Measurements from ENCODE around the gene PCGF2.

PCGF2 gene

GRCh38 chr17:38701504-38702165 lies 46.5 kb downstream of the PCGF2 start:
- peaks cover 7% of the 10 kb centered on the region for H4K20me1 ChIP-seq
- TF ChIP-seq Cebpa-rat (IDR thresholded peaks at IDR 0.05) = no peak
- no peaks in the 10 kb centered on the region for H3K9me3 ChIP-seq
- H3K4me2 ChIP-seq = peak overlapping the region; percentile 94
- H3K27me3 ChIP-seq = no peaks in the 10 kb centered on the region
- peak overlapping the region; percentile 99 for H3K9ac ChIP-seq
- no peaks in the 10 kb centered on the region for H3K36me3 ChIP-seq
- H3K27ac ChIP-seq = peak overlapping the region; percentile 99
- H3K4me3 ChIP-seq = peak overlapping the region; percentile 97
- H3K4me1 ChIP-seq = peaks cover 38% of the 10 kb centered on the region

- Histone ChIP-seq H3K9ac (no peak overlapping the region), H3K4me3 (no peak overlapping the region), H3K27ac (no peak overlapping the region), H3K9me3 (no peaks in the 10 kb centered on the region), H3K4me1 (peaks cover 50% of the 10 kb centered on the region), H3K27me3 (no peaks in the 10 kb centered on the region), H3K36me3 (no peaks in the 10 kb centered on the region), H3K4me2 (no peak overlapping the region), H4K20me1 (no peaks in the 10 kb centered on the region)
- TF ChIP-seq Cebpa-rat (IDR thresholded peaks at IDR 0.05) = no peak
Observed at GRCh38 chr17:38698760-38699159, 49.4 kb downstream of the PCGF2 start.

- H3K4me2 ChIP-seq = 0 out of 2 replicates have a peak overlapping the region, but pooled peaks have one; percentile 27
Observed at GRCh38 chr17:38697061-38697820, 50.9 kb downstream of the PCGF2 start.

GRCh38 chr17:38693700-38694329 lies 54.3 kb downstream of the PCGF2 start:
- TF ChIP-seq Cebpa-rat (IDR thresholded peaks at IDR 0.05) = no peak
- Histone ChIP-seq H3K27me3 (no peaks in the 10 kb centered on the region), H3K36me3 (no peaks in the 10 kb centered on the region), H3K27ac (no peak overlapping the region), H3K4me3 (no peak overlapping the region), H3K9me3 (no peaks in the 10 kb centered on the region), H3K4me1 (peaks cover 36% of the 10 kb centered on the region), H3K4me2 (no peak overlapping the region), H4K20me1 (no peaks in the 10 kb centered on the region), H3K9ac (no peak overlapping the region)

More at GRCh38 chr17:38697061-38697820, 50.9 kb downstream of the PCGF2 start:
- H4K20me1 ChIP-seq = no peaks in the 10 kb centered on the region
- no peak overlapping the region for H3K4me3 ChIP-seq
- no peak for TF ChIP-seq Cebpa-rat (IDR thresholded peaks at IDR 0.05)
- H3K4me1 ChIP-seq = peaks cover 39% of the 10 kb centered on the region
- no peaks in the 10 kb centered on the region for H3K27me3 ChIP-seq
- no peak overlapping the region for H3K9ac ChIP-seq
- no peaks in the 10 kb centered on the region for H3K9me3 ChIP-seq
- H3K27ac ChIP-seq = no peak overlapping the region
- no peaks in the 10 kb centered on the region for H3K36me3 ChIP-seq

DNA sequence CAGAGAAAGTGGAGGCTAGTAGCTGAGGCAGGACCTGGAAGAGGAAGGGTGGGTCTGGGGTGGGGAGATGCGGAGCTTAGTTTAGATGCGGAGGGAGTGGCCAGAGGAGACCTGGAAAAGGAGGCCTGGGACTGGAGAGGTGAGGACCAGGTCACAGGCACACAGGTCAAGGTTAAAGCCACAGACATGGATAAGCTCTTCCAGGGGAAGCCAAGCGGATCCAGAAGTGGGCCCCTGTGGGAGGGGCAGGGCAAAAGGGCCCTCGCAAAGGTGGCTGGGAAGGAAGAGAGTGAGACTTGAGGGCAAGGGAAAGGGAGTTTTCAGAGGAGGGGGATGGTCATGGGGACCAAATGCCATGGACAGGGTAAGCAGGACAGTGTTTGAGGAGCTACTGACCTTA lies 57.0 kb downstream of the PCGF2 start:
- no peak overlapping the region for H3K9ac ChIP-seq
- no peaks in the 10 kb centered on the region for H3K9me3 ChIP-seq
- H3K4me2 ChIP-seq = peak overlapping the region; percentile 43
- H3K4me3 ChIP-seq = no peak overlapping the region
- H3K4me1 ChIP-seq = peaks cover 21% of the 10 kb centered on the region
- TF ChIP-seq Cebpa-rat (IDR thresholded peaks at IDR 0.05) = no peak
- H3K27ac ChIP-seq = no peak overlapping the region
- H3K27me3 ChIP-seq = no peaks in the 10 kb centered on the region
- no peaks in the 10 kb centered on the region for H4K20me1 ChIP-seq
- no peaks in the 10 kb centered on the region for H3K36me3 ChIP-seq

DNA sequence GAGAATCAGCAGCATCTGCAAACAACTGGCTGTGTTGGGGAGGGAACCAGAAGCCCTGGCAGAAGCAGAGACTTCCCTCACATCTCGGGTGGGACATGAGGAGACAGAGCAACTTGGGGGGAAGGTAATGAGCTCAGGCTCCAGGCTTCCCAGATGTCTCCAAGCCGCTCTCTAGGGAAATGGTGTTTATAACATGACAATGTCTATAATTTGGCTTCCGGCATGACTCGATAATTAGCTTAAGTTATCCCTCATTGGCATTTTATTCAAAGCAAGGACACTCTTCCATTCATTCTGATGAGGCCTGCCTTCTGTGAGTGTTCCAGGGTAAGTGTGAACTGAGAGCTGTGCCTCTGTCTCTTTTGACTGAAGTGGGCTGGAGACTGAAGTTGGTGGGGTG lies 57.8 kb downstream of the PCGF2 start:
- no peak overlapping the region for H3K27ac ChIP-seq
- H3K4me3 ChIP-seq = no peak overlapping the region
- no peak for TF ChIP-seq Cebpa-rat (IDR thresholded peaks at IDR 0.05)
- H3K9ac ChIP-seq = no peak overlapping the region
- no peak overlapping the region for H3K4me2 ChIP-seq
- no peaks in the 10 kb centered on the region for H3K27me3 ChIP-seq
- no peaks in the 10 kb centered on the region for H4K20me1 ChIP-seq
- no peaks in the 10 kb centered on the region for H3K9me3 ChIP-seq
- peaks cover 14% of the 10 kb centered on the region for H3K4me1 ChIP-seq
- H3K36me3 ChIP-seq = no peaks in the 10 kb centered on the region

DNA sequence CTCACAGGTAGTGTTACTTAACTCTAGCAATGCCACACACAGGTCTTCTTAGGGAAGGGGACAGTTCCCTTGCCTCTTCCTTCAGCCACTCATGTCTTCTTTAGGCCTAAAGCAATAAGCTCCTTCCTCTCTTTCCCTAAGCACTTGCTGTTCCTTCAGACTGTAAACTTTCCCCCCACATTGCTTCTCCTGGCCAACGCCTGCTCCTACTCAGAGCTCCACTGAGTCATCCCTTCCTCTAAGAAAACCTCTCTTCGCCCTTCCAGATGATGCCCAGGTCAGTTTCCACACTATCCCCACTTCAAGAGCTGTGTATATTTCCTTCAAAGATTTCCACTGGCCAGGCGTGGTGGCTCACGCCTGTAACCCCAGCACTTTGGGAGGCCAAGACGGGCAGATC lies 60.9 kb downstream of the PCGF2 start:
- H3K4me1 ChIP-seq = peaks cover 13% of the 10 kb centered on the region
- H3K27ac ChIP-seq = no peak overlapping the region
- H3K9me3 ChIP-seq = no peaks in the 10 kb centered on the region
- no peaks in the 10 kb centered on the region for H3K36me3 ChIP-seq
- H3K27me3 ChIP-seq = no peaks in the 10 kb centered on the region
- no peak overlapping the region for H3K4me3 ChIP-seq
- no peak overlapping the region for H3K9ac ChIP-seq
- TF ChIP-seq Cebpa-rat (IDR thresholded peaks at IDR 0.05) = no peak
- no peaks in the 10 kb centered on the region for H4K20me1 ChIP-seq
- H3K4me2 ChIP-seq = no peak overlapping the region

DNA sequence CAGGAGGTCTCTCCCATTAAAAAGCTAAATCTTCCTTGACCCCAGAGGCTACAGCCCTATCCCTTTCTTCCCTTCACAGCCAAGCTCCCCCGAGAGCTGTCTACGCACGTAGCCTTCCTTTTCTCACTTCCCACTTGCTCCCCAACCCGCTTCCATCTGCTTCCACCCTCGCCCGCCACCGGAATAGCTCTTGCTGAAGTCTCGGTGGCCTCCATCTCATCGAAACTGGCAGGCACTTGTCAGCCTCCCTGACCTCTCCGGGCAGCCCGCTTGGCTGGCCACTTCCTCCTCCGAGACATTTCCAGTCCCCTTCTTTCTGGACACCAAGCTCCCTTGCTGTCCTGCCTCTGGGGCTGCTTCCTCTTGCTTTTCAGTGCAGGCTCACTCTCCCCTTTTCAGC lies 62.6 kb downstream of the PCGF2 start:
- H3K27me3 ChIP-seq = no peaks in the 10 kb centered on the region
- no peaks in the 10 kb centered on the region for H3K9me3 ChIP-seq
- no peak overlapping the region for H3K4me3 ChIP-seq
- H3K9ac ChIP-seq = no peak overlapping the region
- H3K36me3 ChIP-seq = no peaks in the 10 kb centered on the region
- H3K4me1 ChIP-seq = peaks cover 3% of the 10 kb centered on the region; the same call in 1 of the 2 replicates
- no peaks in the 10 kb centered on the region for H4K20me1 ChIP-seq
- no peak overlapping the region for H3K27ac ChIP-seq
- no peak for TF ChIP-seq Cebpa-rat (IDR thresholded peaks at IDR 0.05)
- no peak overlapping the region for H3K4me2 ChIP-seq

Data from BLaER1 (cell line).